Measurements from ENCODE around the gene ANKRD33.

ANKRD33 gene

GRCh38 chr12:51926718-51927117, 38.8 kb downstream of the ANKRD33 start:
- peaks cover 1% of the 10 kb centered on the region for H3K27me3 Mint-ChIP-seq
- H3K9me3 Mint-ChIP-seq, result no peaks in the 10 kb centered on the region
- peaks cover 12% of the 10 kb centered on the region for H3K4me1 Mint-ChIP-seq
- no peak overlapping the region for H3K4me3 Mint-ChIP-seq
- no peak overlapping the region for H3K27ac Mint-ChIP-seq
- H3K36me3 Mint-ChIP-seq, result no peaks in the 10 kb centered on the region

GRCh38 chr12:51932218-51933076, 44.5 kb downstream of the ANKRD33 start:
- no peaks in the 10 kb centered on the region for H3K27me3 Mint-ChIP-seq
- H3K4me3 Mint-ChIP-seq, result no peak overlapping the region
- H3K4me1 Mint-ChIP-seq, result no peaks in the 10 kb centered on the region
- no peaks in the 10 kb centered on the region for H3K36me3 Mint-ChIP-seq
- no peaks in the 10 kb centered on the region for H3K9me3 Mint-ChIP-seq
- H3K27ac Mint-ChIP-seq, result no peak overlapping the region

- no peak overlapping the region for H3K27ac Mint-ChIP-seq
- no peaks in the 10 kb centered on the region for H3K9me3 Mint-ChIP-seq
- H3K4me1 Mint-ChIP-seq, result no peaks in the 10 kb centered on the region
- no peaks in the 10 kb centered on the region for H3K36me3 Mint-ChIP-seq
- no peak overlapping the region for H3K4me3 Mint-ChIP-seq
- H3K27me3 Mint-ChIP-seq, result no peaks in the 10 kb centered on the region
Measured at GRCh38 chr12:51934080-51934479, 46.2 kb downstream of the ANKRD33 start.

- Mint-ChIP-seq H3K4me3 (no peak overlapping the region), H3K4me1 (peaks cover 7% of the 10 kb centered on the region), H3K27ac (no peak overlapping the region), H3K9me3 (no peaks in the 10 kb centered on the region), H3K27me3 (no peaks in the 10 kb centered on the region), H3K36me3 (no peaks in the 10 kb centered on the region)
Measured at GRCh38 chr12:51937926-51938325, 50.0 kb downstream of the ANKRD33 start.

GRCh38 chr12:51938726-51939125, 50.8 kb downstream of the ANKRD33 start:
- H3K9me3 Mint-ChIP-seq, result no peaks in the 10 kb centered on the region
- H3K4me3 Mint-ChIP-seq, result no peak overlapping the region
- no peaks in the 10 kb centered on the region for H3K27me3 Mint-ChIP-seq
- H3K4me1 Mint-ChIP-seq, result peaks cover 7% of the 10 kb centered on the region
- H3K27ac Mint-ChIP-seq, result no peak overlapping the region
- H3K36me3 Mint-ChIP-seq, result no peaks in the 10 kb centered on the region

- H3K4me3 Mint-ChIP-seq, result no peak overlapping the region
- peaks cover 4% of the 10 kb centered on the region for H3K36me3 Mint-ChIP-seq
- H3K4me1 Mint-ChIP-seq, result peaks cover 7% of the 10 kb centered on the region
- peaks cover 13% of the 10 kb centered on the region for H3K9me3 Mint-ChIP-seq
- H3K27ac Mint-ChIP-seq, result peak overlapping the region; percentile 2
- no peaks in the 10 kb centered on the region for H3K27me3 Mint-ChIP-seq
Measured at GRCh38 chr12:51941011-51941581, 53.2 kb downstream of the ANKRD33 start.
